GM18517 (cell line): ENCODE data around the gene IQSEC3.
"Not testable (repeated sequence)": the region's sequence is repeated elsewhere in the genome, so short reads cannot be mapped to it uniquely, and the experiment has no call there.

ENCODE experiments used
- ATAC-seq: cut with Tn5 transposase; IDR thresholded peaks from one replicate; pipeline ENCODE4 v1.9.1; 2021; ENCODE audit warnings: mild to moderate bottlenecking, moderate library complexity; ENCODE audit not compliant: unreplicated experiment

The IQSEC3 gene

GRCh38 chr12:177336-177979 lies 110.9 kb downstream of the IQSEC3 start:
- no peak for ATAC-seq

GRCh38 chr12:177980-178828 lies 111.6 kb downstream of the IQSEC3 start:
- ATAC-seq = no peak

DNA sequence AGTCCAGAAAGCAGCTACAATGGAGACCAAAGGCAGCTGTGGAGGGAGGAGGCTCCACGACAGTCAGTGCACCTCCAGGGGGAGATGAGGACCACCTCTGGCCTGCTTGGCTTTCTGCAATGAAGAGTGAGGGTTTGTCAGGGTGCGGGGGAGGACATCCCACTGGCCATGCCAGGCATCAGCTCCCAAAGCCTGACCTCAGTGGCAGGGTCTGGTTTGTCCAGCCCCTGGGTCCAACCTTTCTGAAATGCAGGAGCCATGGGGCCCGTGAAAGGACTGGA lies 112.2 kb downstream of the IQSEC3 start:
- ATAC-seq = no peak

DNA sequence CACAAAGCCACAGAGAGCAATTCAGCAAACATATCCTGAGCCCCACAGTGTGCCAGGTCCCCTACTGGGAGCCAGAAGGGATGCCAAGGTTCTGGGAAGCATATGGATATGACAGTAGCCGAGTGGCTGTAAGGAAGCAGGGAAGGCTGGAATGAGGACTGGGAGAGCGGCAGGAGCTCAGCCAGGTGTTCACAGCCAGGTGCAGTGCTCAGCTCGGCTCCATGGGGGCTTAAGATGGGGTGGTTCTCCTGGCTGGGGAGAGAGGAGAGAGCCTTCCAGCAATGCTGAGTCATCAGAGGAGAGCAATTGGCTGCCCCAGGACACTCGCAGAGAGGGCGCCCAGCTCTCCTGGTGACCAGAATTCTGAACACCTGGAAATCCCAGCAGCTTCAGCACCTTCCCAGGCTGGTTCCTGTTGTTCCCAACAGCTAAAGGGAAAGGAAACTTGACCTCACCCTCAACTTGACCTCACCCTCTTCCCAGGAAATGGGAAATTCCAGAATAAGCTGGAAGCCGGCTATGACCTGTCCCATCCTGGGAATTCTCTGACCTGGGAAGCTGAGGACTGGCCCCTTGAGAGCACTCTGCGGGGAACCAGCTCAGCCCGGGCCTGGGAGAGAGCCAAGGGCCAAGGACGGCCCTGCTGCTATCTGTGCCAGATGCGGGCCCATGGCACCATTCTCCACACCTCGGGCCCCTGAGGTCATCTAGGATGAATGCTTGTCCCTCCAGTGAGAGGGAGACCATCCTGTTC lies 112.7 kb downstream of the IQSEC3 start:
- ATAC-seq = no peak

GRCh38 chr12:179885-180284 lies 113.3 kb downstream of the IQSEC3 start:
- no peak for ATAC-seq

- ATAC-seq = no peak
Measured at GRCh38 chr12:180445-180844, 113.9 kb downstream of the IQSEC3 start.

- ATAC-seq = no peak
Measured at GRCh38 chr12:181921-182320, 115.4 kb downstream of the IQSEC3 start.

- no peak for ATAC-seq
Measured at GRCh38 chr12:182381-182892, 115.9 kb downstream of the IQSEC3 start.

GRCh38 chr12:184811-185575 lies 118.4 kb downstream of the IQSEC3 start:
- no peak for ATAC-seq

- ATAC-seq = no peak
Measured at GRCh38 chr12:185576-185955, 119.0 kb downstream of the IQSEC3 start.

- no peak for ATAC-seq
Measured at GRCh38 chr12:186006-186625, 119.5 kb downstream of the IQSEC3 start.

DNA sequence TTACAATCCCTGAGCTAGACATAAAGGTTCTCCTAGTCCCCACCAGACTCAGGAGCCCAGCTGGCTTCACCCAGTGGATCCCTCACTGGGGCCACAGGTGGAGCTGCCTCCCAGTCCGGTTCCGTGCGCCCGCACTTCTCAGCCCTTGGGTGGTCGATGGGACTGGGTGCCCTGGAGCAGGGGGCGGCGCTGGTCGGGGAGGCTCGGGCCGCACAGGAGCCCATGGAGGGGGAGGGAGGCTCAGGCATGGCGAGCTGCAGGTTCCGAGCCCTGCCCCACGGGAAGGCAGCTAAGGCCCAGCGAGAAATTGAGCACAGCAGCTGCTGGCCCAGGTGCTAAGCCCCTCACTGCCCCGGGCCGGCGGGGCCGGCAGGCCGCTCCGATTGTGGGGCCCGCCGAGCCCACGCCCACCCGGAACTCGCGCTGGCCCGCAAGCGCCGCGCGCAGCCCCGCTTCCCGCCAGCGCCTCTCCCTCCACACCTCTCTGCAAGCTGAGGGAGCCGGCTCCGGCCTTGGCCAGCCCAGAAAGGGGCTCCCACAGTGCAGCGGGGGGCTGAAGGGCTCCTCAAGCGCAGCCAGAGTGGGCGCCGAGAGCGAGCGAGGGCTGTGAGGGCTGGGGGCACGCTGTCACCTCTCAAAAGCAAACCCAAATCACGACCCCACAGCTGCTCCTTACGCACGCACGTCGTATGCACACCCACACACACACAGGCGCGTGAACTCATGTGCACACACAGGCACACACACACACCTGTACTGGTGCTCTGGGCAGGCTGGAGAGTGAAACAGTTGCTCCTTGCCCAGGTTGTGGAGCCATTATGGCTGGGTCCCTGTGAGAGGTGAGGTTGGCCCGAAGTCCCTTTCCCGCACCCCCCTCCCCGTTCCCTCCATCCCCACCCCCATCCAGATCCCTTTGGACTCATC lies 121.7 kb downstream of the IQSEC3 start:
- ATAC-seq = not testable (repeated sequence)

- ATAC-seq = no peak
Measured at GRCh38 chr12:188910-189621, 122.5 kb downstream of the IQSEC3 start.

- no peak for ATAC-seq
Measured at GRCh38 chr12:189622-189962, 123.0 kb downstream of the IQSEC3 start.

DNA sequence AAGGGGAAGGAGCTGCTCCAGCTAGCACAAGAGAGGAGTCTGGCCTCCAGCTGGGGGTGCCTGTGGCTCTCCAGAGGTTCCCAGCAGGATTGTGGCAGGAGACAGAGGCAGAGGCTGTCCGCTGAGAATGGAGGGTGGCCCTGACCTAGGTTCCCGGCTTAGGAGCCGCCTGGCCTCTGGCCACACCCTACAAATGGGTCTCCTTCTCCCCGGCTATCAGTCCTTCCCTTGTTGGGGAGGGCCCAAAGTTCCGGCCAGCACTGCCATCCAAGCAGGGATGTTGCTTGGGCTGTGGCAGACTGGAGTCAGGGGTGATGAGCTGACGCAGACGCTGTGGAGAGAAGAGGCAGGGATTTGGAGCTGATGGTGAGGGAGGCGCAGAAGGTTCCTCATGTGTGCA lies 124.3 kb downstream of the IQSEC3 start:
- ATAC-seq = no peak

GRCh38 chr12:191541-191940 lies 125.0 kb downstream of the IQSEC3 start:
- ATAC-seq = no peak

DNA sequence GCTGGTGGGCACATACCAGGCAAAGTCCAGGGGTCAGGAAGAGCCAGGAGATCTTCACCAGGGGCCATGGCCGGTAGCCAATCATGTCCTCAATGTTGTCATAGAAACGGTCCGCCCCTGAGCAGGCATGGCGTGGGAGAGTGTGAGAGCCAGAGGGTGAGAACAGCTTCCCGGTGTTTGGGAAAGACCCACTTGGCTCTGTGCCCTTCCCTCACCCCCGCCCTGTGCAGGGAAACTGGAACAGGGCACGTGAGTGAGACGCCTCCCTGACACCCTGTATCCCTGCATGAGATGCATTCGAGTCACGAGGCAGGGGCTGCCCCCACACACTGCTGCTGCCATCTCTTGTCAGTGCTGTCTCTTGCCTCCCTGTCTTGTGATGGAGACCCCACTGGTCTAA lies 126.7 kb downstream of the IQSEC3 start:
- ATAC-seq = no peak

- ATAC-seq = no peak
Measured at GRCh38 chr12:194276-194675, 127.7 kb downstream of the IQSEC3 start.

- no peak for ATAC-seq
Measured at GRCh38 chr12:195156-195555, 128.6 kb downstream of the IQSEC3 start.
